ENCODE results near the gene LAD1. TPM values are rescaled to one million over a fixed set of nuclear protein-coding genes. Genes with fewer than 3 reads are reported as not detected.

Gene LAD1
- total RNA-seq, 1 experiment from 2014 or later, result 30.1 TPM

GRCh38 chr1:201427963-201428362 lies 28.8 kb upstream of the LAD1 start:
- no peak overlapping the region for H3K4ac ChIP-seq (ENCODE audit: low read depth, low read length)
- H3K4me2 ChIP-seq (ENCODE audit: insufficient read depth, insufficient read length, low read length), result no peak overlapping the region
- no peak overlapping the region for H2BK20ac ChIP-seq (ENCODE audit: low read depth, low read length, poor library complexity, severe bottlenecking)
- H3K18ac ChIP-seq (ENCODE audit: insufficient read length, low read depth, low read length), result no peak overlapping the region
- no peak overlapping the region; the same call in 1 of the 2 replicates for H3K14ac ChIP-seq (ENCODE audit: insufficient read depth, low read length)
- H3K4me3 Mint-ChIP-seq, result no peak overlapping the region
- DNase-seq, result no peak
- no peaks in the 10 kb centered on the region for H3K4me1 ChIP-seq (ENCODE audit: insufficient read depth, low read length)
- H4K91ac ChIP-seq (ENCODE audit: insufficient read length, low read depth, low read length), result no peak overlapping the region
- no peak overlapping the region for H4K5ac ChIP-seq (ENCODE audit: insufficient read length, low read depth, low read length)
- H3K79me2 ChIP-seq (ENCODE audit: insufficient read depth, low read length), result no peaks in the 10 kb centered on the region
- no peak overlapping the region for H4K8ac ChIP-seq (replicated peaks; ENCODE audit: insufficient read length, low read depth, low read length)
- no peak overlapping the region for H2BK15ac ChIP-seq (ENCODE audit: low read depth, low read length)
- peaks cover 2 to 9% of the 10 kb centered on the region in 2 experiments; a peak in 3 of 4 replicates for H3K4me1 Mint-ChIP-seq
- no peaks in the 10 kb centered on the region for H3K79me1 ChIP-seq (ENCODE audit: insufficient read depth, low read depth, low read length, poor library complexity, severe bottlenecking)
- no peak overlapping the region for H3K9ac ChIP-seq (ENCODE audit: extremely low read depth, insufficient read length, low read length)
- no peak overlapping the region for H3K23ac ChIP-seq (ENCODE audit: insufficient read length, low read depth, low read length)
- peak overlapping the region in 1 of 3 experiments; percentile 72; a peak in 1 of 7 replicates for H3K27ac Mint-ChIP-seq
- H2AK5ac ChIP-seq (ENCODE audit: insufficient read length, low read length), result no peak overlapping the region
- H3K9me3 ChIP-seq (ENCODE audit: control insufficient read depth, low read depth, low read length), result no peaks in the 10 kb centered on the region
- H3K27me3 ChIP-seq (ENCODE audit: insufficient read depth, low read length), result no peaks in the 10 kb centered on the region
- no peaks in the 10 kb centered on the region for H4K20me1 ChIP-seq (ENCODE audit: control insufficient read depth, insufficient read depth, insufficient read length)
- no CpG with 5 or more reads among the region's 6 CpGs for WGBS (ENCODE audit: extremely low coverage, insufficient read length, low lambda C conversion rate)
- no peak overlapping the region for H3K56ac ChIP-seq (ENCODE audit: insufficient read length, low read depth, low read length)
- H3K23me2 ChIP-seq (ENCODE audit: insufficient read length, low read depth, low read length, poor library complexity, severe bottlenecking), result no peaks in the 10 kb centered on the region
- TF ChIP-seq, protein P1, sequence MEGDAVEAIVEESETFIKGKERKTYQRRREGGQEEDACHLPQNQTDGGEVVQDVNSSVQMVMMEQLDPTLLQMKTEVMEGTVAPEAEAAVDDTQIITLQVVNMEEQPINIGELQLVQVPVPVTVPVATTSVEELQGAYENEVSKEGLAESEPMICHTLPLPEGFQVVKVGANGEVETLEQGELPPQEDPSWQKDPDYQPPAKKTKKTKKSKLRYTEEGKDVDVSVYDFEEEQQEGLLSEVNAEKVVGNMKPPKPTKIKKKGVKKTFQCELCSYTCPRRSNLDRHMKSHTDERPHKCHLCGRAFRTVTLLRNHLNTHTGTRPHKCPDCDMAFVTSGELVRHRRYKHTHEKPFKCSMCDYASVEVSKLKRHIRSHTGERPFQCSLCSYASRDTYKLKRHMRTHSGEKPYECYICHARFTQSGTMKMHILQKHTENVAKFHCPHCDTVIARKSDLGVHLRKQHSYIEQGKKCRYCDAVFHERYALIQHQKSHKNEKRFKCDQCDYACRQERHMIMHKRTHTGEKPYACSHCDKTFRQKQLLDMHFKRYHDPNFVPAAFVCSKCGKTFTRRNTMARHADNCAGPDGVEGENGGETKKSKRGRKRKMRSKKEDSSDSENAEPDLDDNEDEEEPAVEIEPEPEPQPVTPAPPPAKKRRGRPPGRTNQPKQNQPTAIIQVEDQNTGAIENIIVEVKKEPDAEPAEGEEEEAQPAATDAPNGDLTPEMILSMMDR (conservative IDR thresholded peaks at IDR 0.05), result no peak
- H3K36me3 Mint-ChIP-seq (ENCODE audit: insufficient read depth in 1 of 3, low read depth in 3 of 3), result no peaks in the 10 kb centered on the region
- H3K27me3 Mint-ChIP-seq (ENCODE audit: low read depth), result peaks cover 3% of the 10 kb centered on the region
- H2BK5ac ChIP-seq (ENCODE audit: insufficient read length, low read length), result no peak overlapping the region
- H2BK120ac ChIP-seq (ENCODE audit: low read depth, low read length, poor library complexity, severe bottlenecking), result no peak overlapping the region
- no peak overlapping the region for H3T11ph ChIP-seq (ENCODE audit: low read length)
- no peak overlapping the region for H2BK12ac ChIP-seq (ENCODE audit: insufficient read length, low read depth, low read length)
- H3K9me3 Mint-ChIP-seq, result peaks cover 0 to 5% of the 10 kb centered on the region in 2 experiments; a peak in 2 of 5 replicates
- no peak overlapping the region for H2AFZ ChIP-seq (ENCODE audit: low read length)
- no peak overlapping the region for H3K27ac ChIP-seq (ENCODE audit: insufficient read length, low read depth, low read length)
